ENCODE results near the gene NAV2.

NAV2 gene

GRCh38 chr11:19905280-19905853 lies 192.7 kb downstream of the NAV2 start:
- in situ Hi-C loops (cut with HindIII; ENCODE audit: low sequenced_read_pairs): no loop called here
- DNase-seq (ENCODE audit: low read depth, low spot score): peak; percentile 68
- TF ChIP-seq CTCF (IDR thresholded peaks at IDR 0.05; ENCODE audit: low read depth, low read length): peak; percentile 49
- no peak overlapping the region for H3K4me3 ChIP-seq (ENCODE audit: low read depth, low read length)

- no peak overlapping the region for H3K4me3 ChIP-seq (ENCODE audit: low read depth, low read length)
- no peak for TF ChIP-seq CTCF (IDR thresholded peaks at IDR 0.05; ENCODE audit: low read depth, low read length)
- in situ Hi-C loops (cut with HindIII; ENCODE audit: low sequenced_read_pairs): no loop called here
- DNase-seq (ENCODE audit: low read depth, low spot score): no peak
Measured at GRCh38 chr11:19906126-19906525, 193.5 kb downstream of the NAV2 start.

GRCh38 chr11:19907008-19907579 lies 194.5 kb downstream of the NAV2 start:
- no peak for TF ChIP-seq CTCF (IDR thresholded peaks at IDR 0.05; ENCODE audit: low read depth, low read length)
- no peak for DNase-seq (ENCODE audit: low read depth, low spot score)
- H3K4me3 ChIP-seq (ENCODE audit: low read depth, low read length): no peak overlapping the region
- in situ Hi-C loops (cut with HindIII; ENCODE audit: low sequenced_read_pairs): no loop called here

- TF ChIP-seq CTCF (IDR thresholded peaks at IDR 0.05; ENCODE audit: low read depth, low read length): no peak
- no peak for DNase-seq (ENCODE audit: low read depth, low spot score)
- in situ Hi-C loops (cut with HindIII; ENCODE audit: low sequenced_read_pairs): no loop called here
- no peak overlapping the region for H3K4me3 ChIP-seq (ENCODE audit: low read depth, low read length)
Measured at GRCh38 chr11:19907839-19908238, 195.2 kb downstream of the NAV2 start.

- DNase-seq (ENCODE audit: low read depth, low spot score): no peak
- in situ Hi-C loops (cut with HindIII; ENCODE audit: low sequenced_read_pairs): no loop called here
- TF ChIP-seq CTCF (IDR thresholded peaks at IDR 0.05; ENCODE audit: low read depth, low read length): no peak
- no peak overlapping the region for H3K4me3 ChIP-seq (ENCODE audit: low read depth, low read length)
Measured at GRCh38 chr11:19910931-19911330, 198.3 kb downstream of the NAV2 start.

- in situ Hi-C loops (cut with HindIII; ENCODE audit: low sequenced_read_pairs): no loop called here
- H3K4me3 ChIP-seq (ENCODE audit: low read depth, low read length): no peak overlapping the region
- TF ChIP-seq CTCF (IDR thresholded peaks at IDR 0.05; ENCODE audit: low read depth, low read length): no peak
- no peak for DNase-seq (ENCODE audit: low read depth, low spot score)
Measured at GRCh38 chr11:19912115-19912957, 199.7 kb downstream of the NAV2 start.
